WTC11 (cell line): ENCODE results near the gene TRIM40. TPM values are rescaled to one million over a fixed set of nuclear protein-coding genes. Genes with fewer than 3 reads are reported as not detected.

Experiments
- ATAC-seq: fragments of 200-7000 bp; cut with Tn5 transposase; 2 replicates; pipeline ENCODE4 v1.10.0; 2021; ENCODE audit warnings: mild to moderate bottlenecking, moderate library complexity
- CTCF ChIA-PET: fragments of 300-600 bp; sonication (Branson Sonifier 250); formaldehyde crosslinking; loops from one replicate; lab custom pipeline; 2021; ENCODE audit warnings: antibody characterized with exemption; lab: Charles Lee
- POLR2A ChIA-PET: fragments of 350-600 bp; sonication (Branson Sonifier 250); formaldehyde crosslinking; loops from one replicate; lab custom pipeline; 2021; ENCODE audit warnings: antibody characterized with exemption; lab: Charles Lee
- DNase-seq: peaks from one replicate; pipeline ENCODE4 v3.0.0; 2021; ENCODE audit warnings: low spot score
- H3K27ac Mint-ChIP-seq: 2 replicates; pipeline ENCODE4 v1.8.0; 2021; ENCODE audit warnings: mixed read lengths
- H3K27me3 Mint-ChIP-seq: 2 replicates; pipeline ENCODE4 v1.8.0; 2021; ENCODE audit warnings: low read depth, mild to moderate bottlenecking, moderate library complexity, mixed read lengths
- H3K36me3 Mint-ChIP-seq: 2 replicates; pipeline ENCODE4 v1.8.0; 2021; ENCODE audit warnings: mixed read lengths
- H3K4me1 Mint-ChIP-seq: 2 replicates; pipeline ENCODE4 v1.8.0; 2022; ENCODE audit warnings: mixed read lengths
- H3K4me3 Mint-ChIP-seq: 2 replicates; pipeline ENCODE4 v1.8.0; 2021; ENCODE audit warnings: mild to moderate bottlenecking, moderate library complexity, mixed read lengths
- H3K9me3 Mint-ChIP-seq: 2 replicates; pipeline ENCODE4 v1.8.0; 2021; ENCODE audit warnings: mixed read lengths
- CBFB ChIP-seq: sonication (generic); formaldehyde crosslinking; IDR thresholded peaks from 2 replicates; pipeline ENCODE4 v1.8.1; 2022; ENCODE audit warnings: mild to moderate bottlenecking, low read depth, missing genetic modification reagents
- FOXJ3 ChIP-seq: sonication (generic); formaldehyde crosslinking; IDR thresholded peaks from 2 replicates; pipeline ENCODE4 v1.9.0; 2021; ENCODE audit warnings: missing genetic modification reagents, mild to moderate bottlenecking, borderline replicate concordance
- NFE2L1 ChIP-seq: sonication (generic); formaldehyde crosslinking; IDR thresholded peaks from 2 replicates; pipeline ENCODE4 v1.8.1; 2023; ENCODE audit warnings: missing genetic modification reagents
- OVOL2 ChIP-seq: fragments of 250-450 bp; sonication (Bioruptor Pico); IDR thresholded peaks from 2 replicates; pipeline ENCODE4 v1.9.0; 2021; ENCODE audit warnings: mild to moderate bottlenecking, borderline replicate concordance
- SMAD4 ChIP-seq: sonication (generic); formaldehyde crosslinking; IDR thresholded peaks from 2 replicates; pipeline ENCODE4 v1.8.0; 2022; ENCODE audit warnings: mild to moderate bottlenecking, missing genetic modification reagents
- TEAD4 ChIP-seq: sonication (generic); formaldehyde crosslinking; IDR thresholded peaks from 2 replicates; pipeline ENCODE4 v1.8.0; 2022; ENCODE audit warnings: mild to moderate bottlenecking, missing genetic modification reagents
- total RNA-seq: library from RNA; stranded (reverse); gene quantifications from 3 replicates; pipeline ENCODE4 v1.2.3, GENCODE V29; 2021
- TF ChIP-seq, protein P1 (sequence below): sonication (generic); formaldehyde crosslinking; IDR thresholded peaks from 2 replicates; pipeline ENCODE4 v1.8.1; 2023; ENCODE audit warnings: mild to moderate bottlenecking, missing genetic modification reagents, borderline replicate concordance
- TF ChIP-seq, protein P2 (sequence below): sonication (generic); formaldehyde crosslinking; IDR thresholded peaks from 2 replicates; pipeline ENCODE4 v1.8.0; 2022; ENCODE audit warnings: mild to moderate bottlenecking, missing genetic modification reagents
- TF ChIP-seq, protein P3 (sequence below): sonication (generic); formaldehyde crosslinking; IDR thresholded peaks from 2 replicates; pipeline ENCODE4 v1.8.0; 2022; ENCODE audit warnings: mild to moderate bottlenecking, missing genetic modification reagents
- TF ChIP-seq, protein P4 (sequence below): sonication (generic); formaldehyde crosslinking; IDR thresholded peaks from 2 replicates; pipeline ENCODE4 v1.8.0; 2022; ENCODE audit warnings: missing genetic modification reagents
- TF ChIP-seq, protein P5 (sequence below): sonication (generic); formaldehyde crosslinking; IDR thresholded peaks from 2 replicates; pipeline ENCODE4 v1.8.0; 2023; ENCODE audit warnings: missing genetic modification reagents
- TF ChIP-seq, protein P6 (sequence below): fragments of 250-450 bp; sonication (Bioruptor Pico); IDR thresholded peaks from 2 replicates; pipeline ENCODE4 v1.8.0; 2021; ENCODE audit warnings: mild to moderate bottlenecking

The TRIM40 gene
- total RNA-seq, 1 experiment from 2014 or later = not detected

DNA sequence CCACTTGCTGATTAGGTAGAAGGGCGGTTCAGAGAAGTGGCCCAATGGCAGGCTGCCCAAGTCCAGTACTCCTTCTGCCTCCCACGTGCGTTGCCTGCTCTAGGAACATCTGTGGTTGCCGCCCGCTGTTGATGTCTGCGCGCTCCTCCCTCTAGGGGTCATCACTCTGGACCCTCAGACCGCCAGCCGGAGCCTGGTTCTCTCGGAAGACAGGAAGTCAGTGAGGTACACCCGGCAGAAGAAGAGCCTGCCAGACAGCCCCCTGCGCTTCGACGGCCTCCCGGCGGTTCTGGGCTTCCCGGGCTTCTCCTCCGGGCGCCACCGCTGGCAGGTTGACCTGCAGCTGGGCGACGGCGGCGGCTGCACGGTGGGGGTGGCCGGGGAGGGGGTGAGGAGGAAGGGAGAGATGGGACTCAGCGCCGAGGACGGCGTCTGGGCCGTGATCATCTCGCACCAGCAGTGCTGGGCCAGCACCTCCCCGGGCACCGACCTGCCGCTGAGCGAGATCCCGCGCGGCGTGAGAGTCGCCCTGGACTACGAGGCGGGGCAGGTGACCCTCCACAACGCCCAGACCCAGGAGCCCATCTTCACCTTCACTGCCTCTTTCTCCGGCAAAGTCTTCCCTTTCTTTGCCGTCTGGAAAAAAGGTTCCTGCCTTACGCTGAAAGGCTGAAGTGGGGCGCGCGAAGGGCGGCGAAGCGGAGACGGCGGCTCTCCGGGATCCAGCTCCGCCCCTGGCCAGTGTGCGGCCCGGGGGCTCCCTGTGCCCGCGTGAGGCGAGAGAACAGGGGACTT lies 35.9 kb downstream of the TRIM40 start (continued):
- TF ChIP-seq, protein P1, sequence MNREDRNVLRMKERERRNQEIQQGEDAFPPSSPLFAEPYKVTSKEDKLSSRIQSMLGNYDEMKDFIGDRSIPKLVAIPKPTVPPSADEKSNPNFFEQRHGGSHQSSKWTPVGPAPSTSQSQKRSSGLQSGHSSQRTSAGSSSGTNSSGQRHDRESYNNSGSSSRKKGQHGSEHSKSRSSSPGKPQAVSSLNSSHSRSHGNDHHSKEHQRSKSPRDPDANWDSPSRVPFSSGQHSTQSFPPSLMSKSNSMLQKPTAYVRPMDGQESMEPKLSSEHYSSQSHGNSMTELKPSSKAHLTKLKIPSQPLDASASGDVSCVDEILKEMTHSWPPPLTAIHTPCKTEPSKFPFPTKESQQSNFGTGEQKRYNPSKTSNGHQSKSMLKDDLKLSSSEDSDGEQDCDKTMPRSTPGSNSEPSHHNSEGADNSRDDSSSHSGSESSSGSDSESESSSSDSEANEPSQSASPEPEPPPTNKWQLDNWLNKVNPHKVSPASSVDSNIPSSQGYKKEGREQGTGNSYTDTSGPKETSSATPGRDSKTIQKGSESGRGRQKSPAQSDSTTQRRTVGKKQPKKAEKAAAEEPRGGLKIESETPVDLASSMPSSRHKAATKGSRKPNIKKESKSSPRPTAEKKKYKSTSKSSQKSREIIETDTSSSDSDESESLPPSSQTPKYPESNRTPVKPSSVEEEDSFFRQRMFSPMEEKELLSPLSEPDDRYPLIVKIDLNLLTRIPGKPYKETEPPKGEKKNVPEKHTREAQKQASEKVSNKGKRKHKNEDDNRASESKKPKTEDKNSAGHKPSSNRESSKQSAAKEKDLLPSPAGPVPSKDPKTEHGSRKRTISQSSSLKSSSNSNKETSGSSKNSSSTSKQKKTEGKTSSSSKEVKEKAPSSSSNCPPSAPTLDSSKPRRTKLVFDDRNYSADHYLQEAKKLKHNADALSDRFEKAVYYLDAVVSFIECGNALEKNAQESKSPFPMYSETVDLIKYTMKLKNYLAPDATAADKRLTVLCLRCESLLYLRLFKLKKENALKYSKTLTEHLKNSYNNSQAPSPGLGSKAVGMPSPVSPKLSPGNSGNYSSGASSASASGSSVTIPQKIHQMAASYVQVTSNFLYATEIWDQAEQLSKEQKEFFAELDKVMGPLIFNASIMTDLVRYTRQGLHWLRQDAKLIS = no peak
- TF ChIP-seq FOXJ3 (0 out of 2 replicates have a peak, but pooled peaks have one; percentile 22), TEAD4 (CRISPR knock-in tag) (0 out of 2 replicates have a peak, but pooled peaks have one; percentile 43), NFE2L1 (peak; percentile 81; the same call in 1 of the 2 replicates), CBFB (CRISPR knock-in tag) (no peak), SMAD4 (CRISPR knock-in tag) (peak; percentile 92), OVOL2 (CRISPR knock-in tag) (no peak)
- TF ChIP-seq, protein P2, sequence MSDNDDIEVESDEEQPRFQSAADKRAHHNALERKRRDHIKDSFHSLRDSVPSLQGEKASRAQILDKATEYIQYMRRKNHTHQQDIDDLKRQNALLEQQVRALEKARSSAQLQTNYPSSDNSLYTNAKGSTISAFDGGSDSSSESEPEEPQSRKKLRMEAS = peak; percentile 96
- TF ChIP-seq, protein P3, sequence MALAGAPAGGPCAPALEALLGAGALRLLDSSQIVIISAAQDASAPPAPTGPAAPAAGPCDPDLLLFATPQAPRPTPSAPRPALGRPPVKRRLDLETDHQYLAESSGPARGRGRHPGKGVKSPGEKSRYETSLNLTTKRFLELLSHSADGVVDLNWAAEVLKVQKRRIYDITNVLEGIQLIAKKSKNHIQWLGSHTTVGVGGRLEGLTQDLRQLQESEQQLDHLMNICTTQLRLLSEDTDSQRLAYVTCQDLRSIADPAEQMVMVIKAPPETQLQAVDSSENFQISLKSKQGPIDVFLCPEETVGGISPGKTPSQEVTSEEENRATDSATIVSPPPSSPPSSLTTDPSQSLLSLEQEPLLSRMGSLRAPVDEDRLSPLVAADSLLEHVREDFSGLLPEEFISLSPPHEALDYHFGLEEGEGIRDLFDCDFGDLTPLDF = peak; percentile 68
- TF ChIP-seq, protein P4, sequence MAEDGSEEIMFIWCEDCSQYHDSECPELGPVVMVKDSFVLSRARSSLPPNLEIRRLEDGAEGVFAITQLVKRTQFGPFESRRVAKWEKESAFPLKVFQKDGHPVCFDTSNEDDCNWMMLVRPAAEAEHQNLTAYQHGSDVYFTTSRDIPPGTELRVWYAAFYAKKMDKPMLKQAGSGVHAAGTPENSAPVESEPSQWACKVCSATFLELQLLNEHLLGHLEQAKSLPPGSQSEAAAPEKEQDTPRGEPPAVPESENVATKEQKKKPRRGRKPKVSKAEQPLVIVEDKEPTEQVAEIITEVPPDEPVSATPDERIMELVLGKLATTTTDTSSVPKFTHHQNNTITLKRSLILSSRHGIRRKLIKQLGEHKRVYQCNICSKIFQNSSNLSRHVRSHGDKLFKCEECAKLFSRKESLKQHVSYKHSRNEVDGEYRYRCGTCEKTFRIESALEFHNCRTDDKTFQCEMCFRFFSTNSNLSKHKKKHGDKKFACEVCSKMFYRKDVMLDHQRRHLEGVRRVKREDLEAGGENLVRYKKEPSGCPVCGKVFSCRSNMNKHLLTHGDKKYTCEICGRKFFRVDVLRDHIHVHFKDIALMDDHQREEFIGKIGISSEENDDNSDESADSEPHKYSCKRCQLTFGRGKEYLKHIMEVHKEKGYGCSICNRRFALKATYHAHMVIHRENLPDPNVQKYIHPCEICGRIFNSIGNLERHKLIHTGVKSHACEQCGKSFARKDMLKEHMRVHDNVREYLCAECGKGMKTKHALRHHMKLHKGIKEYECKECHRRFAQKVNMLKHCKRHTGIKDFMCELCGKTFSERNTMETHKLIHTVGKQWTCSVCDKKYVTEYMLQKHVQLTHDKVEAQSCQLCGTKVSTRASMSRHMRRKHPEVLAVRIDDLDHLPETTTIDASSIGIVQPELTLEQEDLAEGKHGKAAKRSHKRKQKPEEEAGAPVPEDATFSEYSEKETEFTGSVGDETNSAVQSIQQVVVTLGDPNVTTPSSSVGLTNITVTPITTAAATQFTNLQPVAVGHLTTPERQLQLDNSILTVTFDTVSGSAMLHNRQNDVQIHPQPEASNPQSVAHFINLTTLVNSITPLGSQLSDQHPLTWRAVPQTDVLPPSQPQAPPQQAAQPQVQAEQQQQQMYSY (CRISPR knock-in tag) = 0 out of 2 replicates have a peak, but pooled peaks have one; percentile 44
- TF ChIP-seq, protein P5, sequence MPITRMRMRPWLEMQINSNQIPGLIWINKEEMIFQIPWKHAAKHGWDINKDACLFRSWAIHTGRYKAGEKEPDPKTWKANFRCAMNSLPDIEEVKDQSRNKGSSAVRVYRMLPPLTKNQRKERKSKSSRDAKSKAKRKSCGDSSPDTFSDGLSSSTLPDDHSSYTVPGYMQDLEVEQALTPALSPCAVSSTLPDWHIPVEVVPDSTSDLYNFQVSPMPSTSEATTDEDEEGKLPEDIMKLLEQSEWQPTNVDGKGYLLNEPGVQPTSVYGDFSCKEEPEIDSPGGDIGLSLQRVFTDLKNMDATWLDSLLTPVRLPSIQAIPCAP (CRISPR knock-in tag) = peak; percentile 72; the same call in 1 of the 2 replicates

DNA sequence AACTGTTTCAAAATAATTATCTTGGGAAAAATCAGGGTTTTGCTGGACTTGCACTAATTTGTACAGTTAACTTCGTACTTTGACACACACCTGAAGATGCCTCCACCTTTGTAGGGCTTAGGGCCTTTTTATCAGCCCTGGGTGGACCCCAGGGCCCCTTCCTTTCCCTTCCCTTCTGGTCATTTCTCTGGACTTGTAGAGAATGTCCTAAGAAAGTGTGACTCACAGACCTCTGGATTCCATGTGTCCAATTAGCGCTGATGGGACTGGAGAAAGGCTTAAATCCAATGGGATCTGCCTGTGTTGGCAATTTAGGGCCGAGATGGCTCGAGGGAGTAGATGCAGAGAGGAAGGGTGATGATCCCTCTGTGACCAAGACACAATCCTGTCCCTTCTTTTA lies 36.7 kb downstream of the TRIM40 start:
- POLR2A ChIA-PET = interaction anchor here (1.0 kb wide), 1 partner anchor 40 kb away, joined by 5 read pairs; the partner anchor contains the start of gene TRIM26
- peak overlapping the region; percentile 41; the same call in 1 of the 2 replicates for H3K4me3 Mint-ChIP-seq
- H3K9me3 Mint-ChIP-seq = no peaks in the 10 kb centered on the region
- no peaks in the 10 kb centered on the region for H3K36me3 Mint-ChIP-seq
- H3K4me1 Mint-ChIP-seq = peaks cover 15% of the 10 kb centered on the region
- CTCF ChIA-PET = interaction anchor here (3.5 kb wide), 1 partner anchor 69 kb away, joined by 25 read pairs; no protein-coding TSS in a partner anchor
- no peak for ATAC-seq
- TF ChIP-seq, protein P6, sequence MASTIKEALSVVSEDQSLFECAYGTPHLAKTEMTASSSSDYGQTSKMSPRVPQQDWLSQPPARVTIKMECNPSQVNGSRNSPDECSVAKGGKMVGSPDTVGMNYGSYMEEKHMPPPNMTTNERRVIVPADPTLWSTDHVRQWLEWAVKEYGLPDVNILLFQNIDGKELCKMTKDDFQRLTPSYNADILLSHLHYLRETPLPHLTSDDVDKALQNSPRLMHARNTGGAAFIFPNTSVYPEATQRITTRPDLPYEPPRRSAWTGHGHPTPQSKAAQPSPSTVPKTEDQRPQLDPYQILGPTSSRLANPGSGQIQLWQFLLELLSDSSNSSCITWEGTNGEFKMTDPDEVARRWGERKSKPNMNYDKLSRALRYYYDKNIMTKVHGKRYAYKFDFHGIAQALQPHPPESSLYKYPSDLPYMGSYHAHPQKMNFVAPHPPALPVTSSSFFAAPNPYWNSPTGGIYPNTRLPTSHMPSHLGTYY = no peak
- no peak for DNase-seq
- no peak overlapping the region for H3K27ac Mint-ChIP-seq
- peaks cover 76% of the 10 kb centered on the region for H3K27me3 Mint-ChIP-seq
